Body of pancreas (tissue), 4 donors: Measurements from ENCODE around the gene TUT7.

Experiments
- POLR2A ChIP-seq, 3 donors: fragments of 450-650 bp; IDR thresholded peaks; one replicate each; pipeline ENCODE4 v1.6.1; 2016; ENCODE audit warnings: antibody characterized with exemption in 3 of 3, mild to moderate bottlenecking in 2 of 3
- TF ChIP-seq, protein P1 (sequence below), 7 experiments: fragments of 450-650 bp in 4 of 7; fragments of 200-600 bp in 3 of 7; sonication (generic) in 3 of 7; IDR thresholded peaks; one replicate each; pipeline ENCODE4 v1.5.1; 2016 to 2019; ENCODE audit warnings: antibody characterized with exemption in 7 of 7

DNA sequence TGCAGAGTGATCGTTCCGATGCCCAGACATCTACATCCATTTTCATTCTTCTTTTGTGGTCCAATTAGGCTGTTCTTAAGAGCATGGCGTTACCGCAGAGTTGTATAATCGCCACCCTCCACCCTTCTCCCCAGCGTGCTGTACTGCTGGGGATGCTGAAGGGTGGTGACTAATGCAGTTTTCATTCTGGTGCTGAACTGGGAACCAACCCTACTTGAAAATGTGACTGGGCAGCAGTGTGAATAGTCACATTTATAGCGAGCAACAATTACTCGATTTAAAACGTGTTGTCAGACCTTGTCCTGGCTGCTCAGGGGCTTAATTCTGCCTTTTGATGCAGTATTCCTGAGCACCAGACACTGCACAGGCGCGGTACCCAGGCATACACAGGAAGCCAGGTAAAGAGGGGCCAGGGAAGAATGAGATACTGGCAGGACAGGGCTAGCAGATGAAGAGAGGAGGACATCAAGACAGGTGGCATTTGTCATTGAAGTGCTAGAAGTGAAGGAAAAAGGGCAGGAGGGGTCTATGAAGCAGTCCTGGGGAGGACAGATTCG is 71.2 kb downstream of the TUT7 start:
- TF ChIP-seq, protein P1, sequence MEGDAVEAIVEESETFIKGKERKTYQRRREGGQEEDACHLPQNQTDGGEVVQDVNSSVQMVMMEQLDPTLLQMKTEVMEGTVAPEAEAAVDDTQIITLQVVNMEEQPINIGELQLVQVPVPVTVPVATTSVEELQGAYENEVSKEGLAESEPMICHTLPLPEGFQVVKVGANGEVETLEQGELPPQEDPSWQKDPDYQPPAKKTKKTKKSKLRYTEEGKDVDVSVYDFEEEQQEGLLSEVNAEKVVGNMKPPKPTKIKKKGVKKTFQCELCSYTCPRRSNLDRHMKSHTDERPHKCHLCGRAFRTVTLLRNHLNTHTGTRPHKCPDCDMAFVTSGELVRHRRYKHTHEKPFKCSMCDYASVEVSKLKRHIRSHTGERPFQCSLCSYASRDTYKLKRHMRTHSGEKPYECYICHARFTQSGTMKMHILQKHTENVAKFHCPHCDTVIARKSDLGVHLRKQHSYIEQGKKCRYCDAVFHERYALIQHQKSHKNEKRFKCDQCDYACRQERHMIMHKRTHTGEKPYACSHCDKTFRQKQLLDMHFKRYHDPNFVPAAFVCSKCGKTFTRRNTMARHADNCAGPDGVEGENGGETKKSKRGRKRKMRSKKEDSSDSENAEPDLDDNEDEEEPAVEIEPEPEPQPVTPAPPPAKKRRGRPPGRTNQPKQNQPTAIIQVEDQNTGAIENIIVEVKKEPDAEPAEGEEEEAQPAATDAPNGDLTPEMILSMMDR (IDR thresholded peaks at IDR 0.05): no peak
- TF ChIP-seq POLR2A (IDR thresholded peaks at IDR 0.05): no peak
